Kidney glomerular epithelial cell (primary cell): ENCODE results near the gene XYLT2.
"Not testable (repeated sequence)": the region's sequence is repeated elsewhere in the genome, so short reads cannot be mapped to it uniquely, and the experiment has no call there.

ENCODE experiments used
- DNase-seq: peaks from one replicate; lab custom pipeline; 2025; lab: John Stamatoyannopoulos, UW

Gene XYLT2

GRCh38 chr17:50393700-50394099 is 47.8 kb downstream of the XYLT2 start:
- DNase-seq = no peak

- DNase-seq = no peak
These were observed 48.8 kb downstream of the XYLT2 start for GRCh38 chr17:50394711-50395110.

GRCh38 chr17:50396261-50397110 is 50.6 kb downstream of the XYLT2 start:
- peak; percentile 37 for DNase-seq

- DNase-seq = peak; percentile 62
These were observed 51.4 kb downstream of the XYLT2 start, which contains the start of gene LRRC59 for GRCh38 chr17:50397111-50397918. Gene LRRC59, minus strand, starts transcription at chr17:50397523. Its CDS starts 206 bp downstream, at chr17:50397317.

GRCh38 chr17:50397919-50398285 is 52.0 kb downstream of the XYLT2 start:
- no peak for DNase-seq

GRCh38 chr17:50398672-50399071 is 52.7 kb downstream of the XYLT2 start:
- DNase-seq = not testable (repeated sequence)

- DNase-seq = not testable (repeated sequence)
These were observed 53.7 kb downstream of the XYLT2 start for GRCh38 chr17:50399591-50399990.

GRCh38 chr17:50405351-50405750 is 59.4 kb downstream of the XYLT2 start:
- DNase-seq = not testable (repeated sequence)

- DNase-seq = no peak
These were observed 60.7 kb downstream of the XYLT2 start for GRCh38 chr17:50406578-50406977.

GRCh38 chr17:50407921-50408320 is 62.0 kb downstream of the XYLT2 start:
- no peak for DNase-seq
